ENCODE data around the gene METTL27. TPM values are rescaled to one million over a fixed set of nuclear protein-coding genes. Genes with fewer than 3 reads are reported as not detected.
A peak's percentile ranks its signal among the peaks of the same experiment; 100 is the strongest.

METTL27 gene
- polyA plus RNA-seq, 4 donors, result 0.89 to 14.4 (median 2.5) TPM

DNA sequence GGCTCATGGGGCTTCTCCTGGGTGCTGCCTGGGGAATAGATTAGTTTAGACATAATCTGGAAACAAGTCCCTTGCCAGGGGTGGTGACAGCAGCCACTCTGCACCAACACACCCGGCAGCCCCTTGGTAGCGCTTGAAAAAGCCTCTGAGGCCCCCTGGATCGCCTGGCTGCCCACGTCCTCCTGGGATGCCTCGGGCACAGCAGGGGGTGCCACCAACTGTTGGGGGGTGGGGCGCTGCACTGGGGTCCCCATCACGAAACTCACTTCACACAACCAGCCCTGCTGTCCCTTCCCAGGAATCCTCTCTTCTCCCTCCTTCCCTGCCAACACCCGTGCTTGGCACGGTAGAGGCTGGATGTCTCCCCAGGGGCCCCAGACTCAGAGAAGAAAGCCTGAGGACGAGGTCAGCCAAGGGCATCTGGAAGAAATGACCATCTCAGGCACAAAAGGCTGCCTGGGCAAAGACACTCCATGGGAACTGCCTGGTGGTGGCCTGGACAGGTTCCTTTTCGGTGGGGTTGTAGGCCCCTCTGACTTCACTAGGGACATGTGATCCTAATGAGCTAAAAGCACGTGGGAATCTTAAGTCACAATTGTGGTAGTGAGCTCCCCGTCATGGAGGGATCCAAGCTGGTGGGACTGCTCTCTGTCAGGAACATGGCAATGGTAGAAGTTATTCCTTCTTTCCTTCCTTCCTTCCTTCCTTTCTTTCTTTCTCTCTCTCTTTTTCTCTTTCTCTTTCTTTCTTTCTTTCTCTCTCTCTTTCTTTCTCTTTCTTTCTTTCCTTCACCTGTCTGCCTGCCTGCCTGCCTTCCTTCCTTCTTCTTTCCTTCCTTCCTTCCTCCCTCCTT lies 30.0 kb upstream of the METTL27 start:
- DNase-seq (no peak), FAIRE-seq (no peak)
- WGBS, 3 donors, result 72 to 83% (median 77%) methylated on average over 13 of the region's 13 CpGs
- no peak overlapping the region for H3K27ac ChIP-seq (ENCODE audit: low read depth in 1 of 3, low read length in 2 of 3)
- no peaks in the 10 kb centered on the region for H3K36me3 ChIP-seq (ENCODE audit: control insufficient read depth in 3 of 3, insufficient read depth in 2 of 3, low read depth in 1 of 3, low read length in 3 of 3)
- H3K27me3 ChIP-seq (ENCODE audit: control insufficient read depth in 3 of 3, insufficient read depth in 3 of 3, low read length in 3 of 3), result no peaks in the 10 kb centered on the region
- no peaks in the 10 kb centered on the region for H3K9me3 ChIP-seq (ENCODE audit: control insufficient read depth in 2 of 2, insufficient read depth in 1 of 2, low read depth in 1 of 2, low read length in 1 of 2)
- H3K4me3 ChIP-seq (ENCODE audit: low read depth in 1 of 3, low read length in 3 of 3), result no peak overlapping the region
- H3K4me1 ChIP-seq (ENCODE audit: control insufficient read depth in 3 of 3, insufficient read depth in 2 of 3, low read depth in 1 of 3, low read length in 2 of 3), result peaks cover 2 to 28% (median 7%) of the 10 kb centered on the region in 3 donors

DNA sequence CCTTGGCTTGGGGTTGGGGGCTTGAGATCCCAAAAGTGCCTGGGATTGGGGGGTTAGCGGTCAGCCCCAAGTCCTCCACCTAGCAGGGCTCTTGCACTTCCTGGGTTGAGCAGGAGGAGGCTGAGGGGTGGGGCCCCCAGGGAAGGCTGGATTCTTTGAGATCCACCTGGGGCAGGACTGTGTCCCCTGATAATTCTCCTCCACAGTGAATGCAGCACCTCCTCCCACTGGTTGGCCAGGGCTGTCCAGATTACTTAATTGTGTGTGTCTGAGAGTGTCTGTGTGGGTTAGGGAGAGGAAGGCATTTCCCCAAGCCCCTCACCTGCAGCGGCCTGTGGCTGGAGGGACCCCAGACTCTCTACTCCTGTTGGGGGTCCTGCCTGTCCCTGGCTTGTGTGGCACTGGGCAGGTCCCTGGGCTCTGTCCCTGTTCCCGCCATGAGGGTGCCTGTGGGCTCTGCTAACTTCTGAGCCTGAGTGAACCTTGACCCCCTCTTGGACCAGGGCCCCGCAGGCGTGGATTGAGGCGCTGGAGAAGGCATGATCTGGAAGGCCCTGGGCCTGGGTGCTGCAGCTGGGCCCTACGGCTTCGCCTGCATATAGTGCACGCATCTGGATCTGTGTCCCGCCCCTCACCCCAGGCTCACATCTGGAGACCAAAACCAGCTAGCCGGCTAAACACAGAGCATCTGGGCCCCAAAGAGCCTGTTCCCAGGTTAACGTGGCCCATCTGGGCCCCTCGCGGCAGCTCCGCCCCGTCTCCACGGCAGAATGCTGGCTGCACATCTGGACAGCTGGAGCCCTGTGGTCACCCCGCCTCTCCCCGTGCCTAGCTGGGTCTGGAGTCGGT lies 29.1 kb upstream of the METTL27 start:
- Histone ChIP-seq H3K27ac (ENCODE audit: low read depth in 1 of 3, low read length in 2 of 3) (peak overlapping the region in 1 of 3 donors; percentile 56), H3K27me3 (ENCODE audit: control insufficient read depth in 3 of 3, insufficient read depth in 3 of 3, low read length in 3 of 3) (no peaks in the 10 kb centered on the region), H3K4me3 (ENCODE audit: low read depth in 1 of 3, low read length in 3 of 3) (no peak overlapping the region), H3K4me1 (ENCODE audit: control insufficient read depth in 3 of 3, insufficient read depth in 2 of 3, low read depth in 1 of 3, low read length in 2 of 3) (peaks cover 2 to 28% (median 7%) of the 10 kb centered on the region in 3 donors), H3K36me3 (ENCODE audit: control insufficient read depth in 3 of 3, insufficient read depth in 2 of 3, low read depth in 1 of 3, low read length in 3 of 3) (no peaks in the 10 kb centered on the region), H3K9me3 (ENCODE audit: control insufficient read depth in 2 of 2, insufficient read depth in 1 of 2, low read depth in 1 of 2, low read length in 1 of 2) (no peaks in the 10 kb centered on the region)
- FAIRE-seq (no peak), DNase-seq (peak; percentile 67 to 76)
- 24 to 51% (median 42%) methylated on average over 18 to 20 of the region's 20 CpGs for WGBS, 3 donors

GRCh38 chr7:73870041-73870492 lies 27.8 kb upstream of the METTL27 start:
- Histone ChIP-seq H3K36me3 (ENCODE audit: control insufficient read depth in 3 of 3, insufficient read depth in 2 of 3, low read depth in 1 of 3, low read length in 3 of 3) (no peaks in the 10 kb centered on the region), H3K27ac (ENCODE audit: low read depth in 1 of 3, low read length in 2 of 3) (peak overlapping the region in 1 of 3 donors; percentile 9), H3K9me3 (ENCODE audit: control insufficient read depth in 2 of 2, insufficient read depth in 1 of 2, low read depth in 1 of 2, low read length in 1 of 2) (no peaks in the 10 kb centered on the region), H3K4me1 (ENCODE audit: control insufficient read depth in 3 of 3, insufficient read depth in 2 of 3, low read depth in 1 of 3, low read length in 2 of 3) (peaks cover 2 to 28% (median 7%) of the 10 kb centered on the region in 3 donors), H3K4me3 (ENCODE audit: low read depth in 1 of 3, low read length in 3 of 3) (no peak overlapping the region), H3K27me3 (ENCODE audit: control insufficient read depth in 3 of 3, insufficient read depth in 3 of 3, low read length in 3 of 3) (no peaks in the 10 kb centered on the region)
- FAIRE-seq (no peak), DNase-seq (peak; percentile 55 to 61)
- WGBS, 3 donors, result 46 to 55% (median 54%) methylated on average over 15 of the region's 15 CpGs

DNA sequence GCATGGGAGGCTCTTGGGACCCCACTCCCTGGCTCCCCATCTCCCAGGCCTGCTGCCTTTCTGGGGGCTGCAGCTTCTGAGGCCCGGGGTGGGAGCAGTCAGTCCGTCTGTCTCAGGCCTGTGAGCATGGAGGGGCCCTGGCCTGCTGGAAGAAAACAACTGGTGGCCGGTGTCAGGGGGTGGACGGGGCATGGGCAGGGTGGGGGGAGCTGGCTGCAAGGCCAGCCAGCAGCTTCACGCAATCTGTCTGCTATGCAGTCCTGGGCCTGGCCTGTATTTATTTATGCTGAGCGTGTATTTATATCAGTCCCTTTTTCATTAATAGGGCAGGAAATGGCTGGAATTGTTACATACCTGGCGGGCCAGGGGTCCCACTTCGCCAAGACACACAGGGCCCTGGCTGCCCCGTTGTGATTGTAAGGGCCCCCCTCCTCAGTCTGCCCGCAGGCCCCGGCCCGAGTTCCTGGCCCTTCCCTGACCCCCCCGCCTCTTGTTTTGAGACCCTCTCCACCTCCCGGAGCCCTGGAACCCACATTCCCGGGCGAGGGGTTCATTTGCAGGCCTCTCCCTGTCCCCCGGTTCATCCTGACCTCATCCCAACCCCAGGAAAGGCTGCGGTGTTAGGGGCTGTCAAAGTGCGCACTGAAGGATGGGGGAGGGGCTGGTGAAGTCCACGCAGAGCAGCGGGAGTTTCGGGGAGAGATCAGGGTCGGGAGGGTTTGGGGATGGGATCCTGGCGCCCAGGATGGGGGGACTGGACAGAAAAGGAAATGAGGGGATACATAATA lies 26.9 kb upstream of the METTL27 start:
- Histone ChIP-seq H3K4me1 (ENCODE audit: control insufficient read depth in 3 of 3, insufficient read depth in 2 of 3, low read depth in 1 of 3, low read length in 2 of 3) (peaks cover 2 to 28% (median 7%) of the 10 kb centered on the region in 3 donors), H3K27me3 (ENCODE audit: control insufficient read depth in 3 of 3, insufficient read depth in 3 of 3, low read length in 3 of 3) (no peaks in the 10 kb centered on the region), H3K27ac (ENCODE audit: low read depth in 1 of 3, low read length in 2 of 3) (no peak overlapping the region), H3K9me3 (ENCODE audit: control insufficient read depth in 2 of 2, insufficient read depth in 1 of 2, low read depth in 1 of 2, low read length in 1 of 2) (no peaks in the 10 kb centered on the region), H3K4me3 (ENCODE audit: low read depth in 1 of 3, low read length in 3 of 3) (no peak overlapping the region), H3K36me3 (ENCODE audit: control insufficient read depth in 3 of 3, insufficient read depth in 2 of 3, low read depth in 1 of 3, low read length in 3 of 3) (no peaks in the 10 kb centered on the region)
- DNase-seq (no peak), FAIRE-seq (no peak)
- WGBS, 3 donors, result 56 to 86% (median 84%) methylated on average over 23 to 24 of the region's 24 CpGs

DNA sequence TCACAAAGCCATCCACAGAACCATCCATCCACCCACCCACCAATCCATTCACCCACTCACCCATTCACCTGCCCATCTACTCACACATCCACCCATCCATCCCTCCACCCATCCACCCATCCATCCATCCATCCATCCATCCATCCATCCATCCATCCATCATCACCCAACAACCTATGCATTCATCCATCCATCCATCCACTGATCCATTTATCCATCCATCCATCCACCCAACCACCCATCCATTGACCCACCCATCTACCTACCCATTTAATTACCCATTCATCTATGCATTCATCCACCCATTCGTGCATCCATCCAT lies 24.1 kb upstream of the METTL27 start:
- FAIRE-seq, result no peak
- WGBS, 3 donors, result 80 to 91% (median 90%) methylated on average over 1 of the region's 1 CpG

DNA sequence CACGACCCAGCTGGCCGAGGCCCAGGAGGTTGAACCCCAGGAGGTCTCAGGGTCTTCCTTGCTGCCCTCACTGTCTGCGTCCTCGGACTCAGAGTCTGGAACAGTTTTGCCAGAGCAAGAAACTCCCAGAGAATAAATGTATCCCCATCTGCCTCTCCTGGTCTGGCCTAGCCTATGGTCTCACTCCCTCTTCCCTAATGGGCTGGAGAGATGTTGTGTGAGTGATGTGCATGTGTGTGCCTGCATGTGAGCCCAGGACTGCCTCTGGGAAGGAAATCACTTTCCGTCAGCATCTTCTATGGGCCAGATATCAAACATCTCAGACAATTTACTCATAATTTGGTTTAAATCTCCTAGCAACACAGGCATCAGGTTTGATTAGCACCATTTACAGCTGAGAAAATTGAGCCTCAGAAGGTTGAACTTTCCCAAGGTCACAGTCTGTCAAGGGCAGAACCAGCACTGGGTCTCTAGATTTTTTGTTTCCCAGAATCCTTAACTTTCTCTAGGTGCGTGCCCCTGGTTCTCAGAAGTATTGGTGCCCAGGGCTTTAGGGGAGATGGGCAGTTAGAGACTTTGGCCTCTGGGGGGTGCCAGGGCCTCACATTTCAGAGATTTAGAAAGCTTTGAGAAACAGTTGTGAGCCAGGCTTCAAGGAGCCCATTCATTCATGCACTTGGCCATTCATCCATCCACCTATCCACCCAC lies 23.6 kb upstream of the METTL27 start:
- Histone ChIP-seq H3K4me1 (ENCODE audit: control insufficient read depth in 3 of 3, insufficient read depth in 2 of 3, low read depth in 1 of 3, low read length in 2 of 3) (peaks cover 2 to 15% (median 5%) of the 10 kb centered on the region in 3 donors), H3K36me3 (ENCODE audit: control insufficient read depth in 3 of 3, insufficient read depth in 2 of 3, low read depth in 1 of 3, low read length in 3 of 3) (no peaks in the 10 kb centered on the region), H3K27ac (ENCODE audit: low read depth in 1 of 3, low read length in 2 of 3) (no peak overlapping the region), H3K27me3 (ENCODE audit: control insufficient read depth in 3 of 3, insufficient read depth in 3 of 3, low read length in 3 of 3) (no peaks in the 10 kb centered on the region), H3K9me3 (ENCODE audit: control insufficient read depth in 2 of 2, insufficient read depth in 1 of 2, low read depth in 1 of 2, low read length in 1 of 2) (no peaks in the 10 kb centered on the region), H3K4me3 (ENCODE audit: low read depth in 1 of 3, low read length in 3 of 3) (no peak overlapping the region)
- peak; percentile 51 to 52 for DNase-seq
- WGBS, 3 donors, result 59 to 81% (median 74%) methylated on average over 6 of the region's 6 CpGs
- FAIRE-seq, result no peak

More for the DNA sequence above, 24.1 kb upstream of the METTL27 start:
- H3K9me3 ChIP-seq (ENCODE audit: control insufficient read depth in 2 of 2, insufficient read depth in 1 of 2, low read depth in 1 of 2, low read length in 1 of 2), result no peaks in the 10 kb centered on the region
- no peaks in the 10 kb centered on the region for H3K27me3 ChIP-seq (ENCODE audit: control insufficient read depth in 3 of 3, insufficient read depth in 3 of 3, low read length in 3 of 3)
- H3K36me3 ChIP-seq (ENCODE audit: control insufficient read depth in 3 of 3, insufficient read depth in 2 of 3, low read depth in 1 of 3, low read length in 3 of 3), result no peaks in the 10 kb centered on the region
- H3K27ac ChIP-seq (ENCODE audit: low read depth in 1 of 3, low read length in 2 of 3), result no peak overlapping the region
- DNase-seq, result no peak
- H3K4me3 ChIP-seq (ENCODE audit: low read depth in 1 of 3, low read length in 3 of 3), result no peak overlapping the region
- peaks cover 2 to 20% (median 5%) of the 10 kb centered on the region in 3 donors for H3K4me1 ChIP-seq (ENCODE audit: control insufficient read depth in 3 of 3, insufficient read depth in 2 of 3, low read depth in 1 of 3, low read length in 2 of 3)

DNA sequence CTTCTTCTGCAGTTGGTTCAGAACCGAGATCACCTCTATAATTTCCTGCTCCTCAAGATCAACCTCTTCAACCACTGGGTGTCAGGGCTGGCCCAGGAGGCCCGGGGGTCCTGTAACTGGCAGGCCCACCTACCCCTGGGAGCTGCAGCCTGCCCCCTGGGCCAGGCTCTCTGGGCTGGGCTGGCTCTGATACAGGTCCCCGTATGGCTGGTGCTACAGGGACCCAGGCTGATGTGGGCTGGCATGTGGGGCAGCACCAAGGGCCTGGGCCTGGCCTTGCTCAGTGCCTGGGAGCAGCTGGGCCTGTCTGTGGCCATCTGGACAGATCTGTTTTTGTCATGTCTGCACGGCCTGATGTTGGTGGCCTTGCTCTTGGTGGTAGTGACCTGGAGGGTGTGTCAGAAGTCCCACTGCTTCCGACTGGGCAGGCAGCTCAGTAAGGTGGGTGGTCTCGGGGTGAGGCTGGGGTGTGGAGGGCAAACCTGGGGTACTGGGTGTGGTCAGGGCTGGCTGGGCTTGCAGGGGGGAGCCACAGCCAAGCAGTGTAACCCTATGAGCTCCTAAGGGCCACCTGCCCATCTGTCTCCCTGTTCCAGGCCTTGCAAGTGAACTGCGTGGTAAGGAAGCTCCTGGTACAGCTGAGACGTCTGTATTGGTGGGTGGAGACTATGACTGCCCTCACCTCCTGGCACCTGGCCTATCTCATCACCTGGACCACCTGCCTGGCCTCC lies 22.8 kb upstream of the METTL27 start:
- WGBS, 3 donors, result 67 to 81% (median 76%) methylated on average over 8 of the region's 8 CpGs
- H3K36me3 ChIP-seq (ENCODE audit: control insufficient read depth in 3 of 3, insufficient read depth in 2 of 3, low read depth in 1 of 3, low read length in 3 of 3), result no peaks in the 10 kb centered on the region
- no peak overlapping the region for H3K27ac ChIP-seq (ENCODE audit: low read depth in 1 of 3, low read length in 2 of 3)
- H3K4me1 ChIP-seq (ENCODE audit: control insufficient read depth in 3 of 3, insufficient read depth in 2 of 3, low read depth in 1 of 3, low read length in 2 of 3), result peaks cover 2 to 9% (median 4%) of the 10 kb centered on the region in 3 donors
- H3K9me3 ChIP-seq (ENCODE audit: control insufficient read depth in 2 of 2, insufficient read depth in 1 of 2, low read depth in 1 of 2, low read length in 1 of 2), result no peaks in the 10 kb centered on the region
- H3K4me3 ChIP-seq (ENCODE audit: low read depth in 1 of 3, low read length in 3 of 3), result no peak overlapping the region
- FAIRE-seq (no peak), DNase-seq (no peak)
- H3K27me3 ChIP-seq (ENCODE audit: control insufficient read depth in 3 of 3, insufficient read depth in 3 of 3, low read length in 3 of 3), result no peaks in the 10 kb centered on the region
